Naive thymus-derived CD8-positive, alpha-beta T cell (primary cell): ENCODE measurements around the gene TCF7L1. TPM values are rescaled to one million over a fixed set of nuclear protein-coding genes. Genes with fewer than 3 reads are reported as not detected.
A peak's percentile ranks its signal among the peaks of the same experiment; 100 is the strongest.
"Not testable (repeated sequence)": the region's sequence is repeated elsewhere in the genome, so short reads cannot be mapped to it uniquely, and the experiment has no call there.

Source experiments
- ATAC-seq, 2 donors: fragments of 150-1000 bp; cut with Tn5 transposase in 1 of 2; sonication (Bioruptor Pico), chemical (Tn5 transposase) in 1 of 2; 1 replicate in 1 of 2; 2 replicates in 1 of 2; pipeline ENCODE4 v1.10.0; 2021; ENCODE audit warnings: mild to moderate bottlenecking in 2 of 2, moderate library complexity in 2 of 2
- POLR2A ChIA-PET: fragments of 350-600 bp; sonication (Branson Sonifier 250); formaldehyde crosslinking; loops from one replicate; lab custom pipeline; 2021; ENCODE audit warnings: antibody characterized with exemption; lab: Charles Lee
- DNase-seq, 10 donors: peaks; one replicate each; pipeline versions ENCODE4 v3.0.0 to v3.0.0-alpha.2; 2020 to 2022
- H3K27ac Mint-ChIP-seq, 10 donors: one replicate each; pipeline ENCODE4 v1.8.0; 2020 to 2022; ENCODE audit warnings: mild to moderate bottlenecking in 10 of 10, mixed read lengths in 10 of 10, moderate library complexity in 4 of 10, inconsistent platforms in 1 of 10
- H3K27me3 Mint-ChIP-seq, 5 donors: one replicate each; pipeline ENCODE4 v1.8.0; 2021 to 2022; ENCODE audit warnings: mixed read lengths in 5 of 5
- H3K36me3 Mint-ChIP-seq, 3 donors: one replicate each; pipeline ENCODE4 v1.8.0; 2020 to 2022; ENCODE audit warnings: mixed read lengths in 3 of 3, mild to moderate bottlenecking in 2 of 3, inconsistent platforms in 1 of 3
- H3K4me1 Mint-ChIP-seq, 4 donors: one replicate each; pipeline ENCODE4 v1.8.0; 2021 to 2022; ENCODE audit warnings: mixed read lengths in 4 of 4
- H3K4me3 Mint-ChIP-seq, 10 donors: one replicate each; pipeline ENCODE4 v1.8.0; 2020 to 2022; ENCODE audit warnings: mild to moderate bottlenecking in 10 of 10, mixed read lengths in 10 of 10, moderate library complexity in 6 of 10, inconsistent platforms in 1 of 10
- H3K9me3 Mint-ChIP-seq, 9 donors: one replicate each; pipeline ENCODE4 v1.8.0; 2020 to 2022; ENCODE audit warnings: mixed read lengths in 9 of 9, mild to moderate bottlenecking in 3 of 9, inconsistent platforms in 1 of 9, moderate library complexity in 1 of 9
- polyA plus RNA-seq, 3 donors: library from polyadenylated mRNA; unstranded; fragments of 300-500 nt; fragmentation: Illumina TruSeq; gene quantifications; one replicate each; pipeline ENCODE4 v1.2.3, GENCODE V29; 2021
- total RNA-seq, 8 experiments: library from RNA in 2 of 8; stranded (reverse) in 2 of 8; gene quantifications; one replicate each; pipeline ENCODE4 v1.2.3 and lab custom pipeline; 2021 to 2026

The TCF7L1 gene
- total and polyA plus RNA-seq, 5 experiments from 2014 or later, result 0.08 to 0.09 TPM; not detected in 3

DNA sequence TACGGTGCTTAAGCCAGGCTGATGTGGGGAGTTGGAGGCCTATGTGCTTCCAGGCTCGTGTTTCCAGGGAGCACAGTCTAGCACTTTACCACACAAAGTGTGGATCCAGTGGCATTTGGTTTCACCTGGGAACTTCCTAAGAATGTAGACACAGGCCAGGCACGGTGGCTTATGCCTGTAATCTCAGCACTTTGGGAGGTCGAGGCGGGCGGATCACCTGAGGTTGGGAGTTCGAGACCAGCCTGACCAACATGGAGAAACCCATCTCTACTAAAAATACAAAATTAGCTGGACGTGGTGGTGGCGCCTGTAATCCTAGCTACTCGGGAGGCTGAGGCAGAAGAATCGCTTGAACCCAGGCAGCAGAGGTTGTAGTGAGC lies 190.8 kb downstream of the TCF7L1 start:
- H3K27ac Mint-ChIP-seq, result peak overlapping the region; percentile 19 to 100 (median 79)
- not testable (repeated sequence) for DNase-seq, H3K27me3 Mint-ChIP-seq, H3K9me3 Mint-ChIP-seq, ATAC-seq
- peaks cover 56 to 89% (median 78%) of the 10 kb centered on the region in 4 donors for H3K4me1 Mint-ChIP-seq
- H3K4me3 Mint-ChIP-seq, result peak overlapping the region; percentile 74 to 100 (median 99)
- POLR2A ChIA-PET, result interaction anchor here (0.5 to 5.6 kb wide), 7 partner anchors 10 to 873 kb away, joined by 3 to 77 read pairs (median 4); partner anchors contain the start of genes ELMOD3, MAT2A and RETSAT
- H3K36me3 Mint-ChIP-seq, result peaks cover 40 to 85% (median 55%) of the 10 kb centered on the region in 3 donors

DNA sequence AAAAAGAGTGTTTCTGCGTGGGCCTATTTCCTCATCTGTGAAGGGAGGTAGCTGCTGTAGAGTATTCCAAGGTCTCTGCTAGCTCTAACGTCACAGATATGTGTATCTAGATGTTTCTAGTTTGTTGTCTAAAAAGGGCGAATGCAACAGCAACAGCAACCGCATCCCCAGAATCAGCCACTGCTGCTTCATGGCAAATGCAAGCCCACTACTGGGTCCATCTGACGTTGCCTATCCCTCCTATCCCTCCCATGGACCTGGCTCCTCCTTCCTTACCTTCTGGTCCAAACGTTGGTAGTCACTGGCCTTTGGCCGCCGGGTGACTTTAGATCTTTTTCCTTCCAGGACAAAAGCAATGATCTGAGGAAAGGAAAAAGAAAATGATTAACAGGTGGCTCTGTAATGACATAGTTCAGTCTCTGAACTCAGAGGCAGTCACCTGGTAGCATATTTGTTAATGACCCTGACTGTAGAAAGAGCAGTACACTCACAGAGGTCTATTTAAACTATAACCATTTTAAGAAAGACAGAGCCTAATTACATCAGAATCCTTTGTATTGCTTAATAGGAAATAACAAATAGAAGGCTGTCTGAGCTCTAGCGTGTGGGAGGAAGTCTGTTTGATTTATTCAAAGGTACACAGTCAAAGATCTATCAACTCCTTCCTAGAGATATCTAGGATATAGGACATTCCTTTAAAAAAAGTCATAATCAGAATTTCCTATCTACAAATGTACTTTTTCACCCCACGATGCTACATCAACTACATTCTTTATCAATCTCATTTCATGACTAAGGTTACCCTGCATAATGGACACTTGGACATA lies 191.7 kb downstream of the TCF7L1 start:
- no peak for ATAC-seq
- Mint-ChIP-seq H3K4me1 (peaks cover 50 to 85% (median 74%) of the 10 kb centered on the region in 4 donors), H3K9me3 (no peaks in the 10 kb centered on the region), H3K27ac (peak overlapping the region; percentile 71 to 100 (median 98)), H3K36me3 (peaks cover 40 to 76% (median 55%) of the 10 kb centered on the region in 3 donors), H3K27me3 (no peaks in the 10 kb centered on the region), H3K4me3 (peak overlapping the region; percentile 96 to 100 (median 99))
- DNase-seq, result peak in 2 of 10 donors; percentile 12 to 26
- POLR2A ChIA-PET, result interaction anchor here (0.6 to 5.6 kb wide), 8 partner anchors 11 to 665 kb away, joined by 3 to 77 read pairs (median 3); partner anchors contain the start of genes ELMOD3, MAT2A and RETSAT

DNA sequence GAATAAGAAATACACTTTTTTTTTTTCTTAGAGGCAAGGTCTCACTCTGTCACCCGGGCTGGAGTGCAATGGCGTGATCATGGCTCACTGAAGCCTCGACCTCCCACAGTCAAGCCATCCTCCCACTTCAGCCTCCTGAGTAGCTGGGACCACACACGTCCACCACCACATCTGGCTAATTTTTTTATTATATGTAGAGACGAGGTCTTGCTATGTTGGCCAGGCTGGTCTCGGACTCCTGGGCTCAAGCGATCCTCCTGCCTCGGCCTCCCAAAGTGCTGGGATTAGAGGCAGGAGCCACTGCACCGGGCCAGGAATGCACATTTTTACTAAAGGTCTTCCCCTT lies 192.2 kb downstream of the TCF7L1 start:
- Mint-ChIP-seq H3K27me3 (no peaks in the 10 kb centered on the region), H3K36me3 (peaks cover 40 to 70% (median 53%) of the 10 kb centered on the region in 3 donors), H3K4me1 (peaks cover 45 to 79% (median 68%) of the 10 kb centered on the region in 4 donors), H3K9me3 (no peaks in the 10 kb centered on the region), H3K4me3 (peak overlapping the region; percentile 96 to 100 (median 99)), H3K27ac (peak overlapping the region; percentile 71 to 100 (median 98))
- POLR2A ChIA-PET, result interaction anchor here (1.3 to 5.6 kb wide), 4 partner anchors 12 to 112 kb away, joined by 3 to 77 read pairs (median 19); no protein-coding TSS in a partner anchor
- DNase-seq (no peak), ATAC-seq (no peak)

DNA sequence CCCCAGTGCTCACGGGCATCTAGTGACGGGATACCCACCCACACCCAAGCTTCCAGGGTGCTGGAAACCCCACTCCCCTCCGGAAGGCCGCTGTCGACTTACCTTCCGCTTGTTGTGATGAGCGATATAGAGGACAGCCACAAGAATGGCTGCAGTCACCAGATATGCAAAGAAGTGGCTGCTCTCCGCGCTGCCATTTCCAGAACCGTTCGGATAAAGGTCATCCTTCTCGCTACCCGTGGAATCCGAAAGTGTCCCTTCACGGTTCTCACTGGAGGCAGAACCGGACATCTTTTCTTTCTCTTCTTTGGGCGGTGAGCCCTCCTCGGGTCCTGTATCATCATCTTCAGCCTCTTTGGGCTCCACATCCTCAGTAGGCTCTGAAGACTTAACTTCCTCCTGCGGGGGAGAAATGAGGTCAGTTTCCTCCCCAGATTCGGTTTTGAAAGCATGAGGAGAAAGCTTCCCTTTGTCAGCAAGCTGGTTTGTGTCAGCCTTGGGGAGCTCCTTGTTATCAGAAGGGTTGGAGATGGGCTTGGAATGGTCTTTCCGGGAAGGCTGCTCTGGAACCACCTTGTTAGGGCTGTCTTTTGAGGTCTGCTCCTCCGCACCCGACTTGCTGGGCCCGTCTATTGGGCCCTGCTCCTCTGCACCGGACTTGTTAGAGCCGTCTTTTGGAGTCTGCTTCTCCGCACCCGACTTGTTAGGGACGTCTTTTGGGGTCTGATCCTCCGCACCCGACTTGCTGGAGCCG lies 193.4 kb downstream of the TCF7L1 start:
- ATAC-seq, result peak; percentile 14 to 18
- peak overlapping the region; percentile 97 to 100 (median 100) for H3K27ac Mint-ChIP-seq
- peak; percentile 17 to 70 (median 39) for DNase-seq
- POLR2A ChIA-PET, result interaction anchor here (0.7 to 5.6 kb wide), 36 partner anchors 8 to 1115 kb away, joined by 3 to 122 read pairs (median 7); partner anchors contain the start of genes C2orf68, ELMOD3, GGCX and IMMT
- peaks cover 31 to 59% (median 47%) of the 10 kb centered on the region in 3 donors for H3K36me3 Mint-ChIP-seq
- H3K4me1 Mint-ChIP-seq, result peaks cover 35 to 68% (median 56%) of the 10 kb centered on the region in 4 donors
- no peaks in the 10 kb centered on the region for H3K27me3 Mint-ChIP-seq
- H3K9me3 Mint-ChIP-seq, result no peaks in the 10 kb centered on the region
- H3K4me3 Mint-ChIP-seq, result peak overlapping the region; percentile 96 to 100 (median 99)

DNA sequence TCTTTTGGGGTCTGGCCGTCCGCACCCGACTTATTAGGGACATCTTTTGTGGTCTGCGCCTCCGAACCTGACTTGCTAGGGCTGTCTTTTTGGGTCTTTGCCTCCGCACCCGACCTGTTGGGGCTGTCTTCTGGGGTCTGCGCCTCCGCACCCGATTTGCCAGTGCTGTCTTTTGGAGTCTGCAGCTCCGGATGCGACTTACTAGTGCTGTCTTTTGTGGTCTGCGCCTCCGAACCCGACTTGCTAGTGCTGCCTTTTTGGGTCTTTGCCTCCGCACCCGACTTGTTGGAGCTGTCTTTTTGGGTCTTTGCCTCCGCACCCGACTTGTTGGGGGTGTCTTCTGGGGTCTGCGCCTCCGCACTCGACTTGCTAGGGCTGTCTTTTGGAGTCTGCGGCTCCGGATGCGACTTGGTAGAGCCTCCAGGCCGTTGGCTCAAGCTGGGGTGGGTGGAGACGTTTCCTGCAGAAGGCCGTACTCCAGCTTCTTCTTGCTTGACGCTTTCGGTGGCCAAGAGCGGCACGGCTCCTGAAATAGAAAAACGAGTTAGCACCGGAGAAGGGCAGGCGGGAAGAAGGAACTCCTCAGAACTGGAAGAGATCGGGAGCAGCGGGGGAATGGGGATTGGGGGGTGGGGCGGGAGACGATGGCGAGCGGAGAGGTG lies 194.1 kb downstream of the TCF7L1 start:
- peaks cover 31 to 52% (median 43%) of the 10 kb centered on the region in 3 donors for H3K36me3 Mint-ChIP-seq

DNA sequence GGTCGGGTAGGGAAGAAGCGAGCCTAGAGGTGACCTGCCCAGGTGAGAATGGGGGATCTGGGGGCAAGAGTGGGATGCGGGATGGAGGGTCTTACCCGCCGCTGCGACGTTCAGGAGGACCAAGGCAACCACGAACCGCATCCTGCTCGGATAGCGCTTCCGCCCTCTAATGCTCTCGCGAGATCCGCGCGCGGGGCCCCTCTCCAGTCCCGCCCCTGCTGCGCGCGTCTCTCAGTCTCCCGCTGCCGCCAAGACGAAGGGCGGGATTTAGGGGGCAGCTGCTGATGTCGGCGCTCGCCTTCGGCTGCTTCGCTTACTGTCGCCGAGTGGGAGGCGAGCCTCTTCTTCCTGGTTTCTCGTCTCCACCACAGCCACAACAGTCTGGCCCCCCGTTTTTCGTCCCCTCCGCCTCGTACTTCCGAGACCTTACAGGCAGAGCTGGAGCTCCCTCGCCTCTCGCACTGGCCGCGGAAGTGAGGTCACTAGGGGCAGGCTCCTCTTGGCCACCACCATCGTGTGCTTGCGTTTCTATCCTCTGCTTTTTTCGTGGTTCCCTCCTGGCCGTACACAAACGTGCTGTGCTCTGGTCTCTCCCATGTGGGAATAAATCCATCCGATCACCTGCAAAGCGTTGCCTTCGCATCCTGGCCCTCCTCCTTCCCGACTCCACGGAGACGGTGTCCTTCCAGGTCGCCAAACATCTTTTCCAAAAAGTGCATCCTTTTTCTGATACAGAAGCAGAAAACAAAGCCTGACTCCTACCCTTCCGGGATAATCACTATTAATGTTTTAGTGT lies 194.8 kb downstream of the TCF7L1 start, which contains the start of gene TGOLN2:
TSS of gene TGOLN2 (minus strand) at position 168 of the 796 bp plus-strand sequence. CDS start at position 141, 27 bp downstream.
- ATAC-seq, result peak; percentile 83 to 87
- peaks cover 27 to 53% (median 42%) of the 10 kb centered on the region in 4 donors for H3K4me1 Mint-ChIP-seq

More for the DNA sequence above, 194.1 kb downstream of the TCF7L1 start:
- Mint-ChIP-seq H3K9me3 (no peaks in the 10 kb centered on the region), H3K4me3 (peak overlapping the region; percentile 96 to 100 (median 99)), H3K27ac (peak overlapping the region; percentile 97 to 100 (median 100)), H3K27me3 (no peaks in the 10 kb centered on the region), H3K4me1 (peaks cover 32 to 61% (median 49%) of the 10 kb centered on the region in 4 donors)
- peak; percentile 43 to 86 (median 70) for DNase-seq
- peak; percentile 50 to 54 for ATAC-seq
- POLR2A ChIA-PET, result interaction anchor here (0.6 to 5.6 kb wide), 43 partner anchors 9 to 1505 kb away, joined by 3 to 122 read pairs (median 6); partner anchors contain the start of genes C2orf68, ELMOD3, GGCX and IMMT

DNA sequence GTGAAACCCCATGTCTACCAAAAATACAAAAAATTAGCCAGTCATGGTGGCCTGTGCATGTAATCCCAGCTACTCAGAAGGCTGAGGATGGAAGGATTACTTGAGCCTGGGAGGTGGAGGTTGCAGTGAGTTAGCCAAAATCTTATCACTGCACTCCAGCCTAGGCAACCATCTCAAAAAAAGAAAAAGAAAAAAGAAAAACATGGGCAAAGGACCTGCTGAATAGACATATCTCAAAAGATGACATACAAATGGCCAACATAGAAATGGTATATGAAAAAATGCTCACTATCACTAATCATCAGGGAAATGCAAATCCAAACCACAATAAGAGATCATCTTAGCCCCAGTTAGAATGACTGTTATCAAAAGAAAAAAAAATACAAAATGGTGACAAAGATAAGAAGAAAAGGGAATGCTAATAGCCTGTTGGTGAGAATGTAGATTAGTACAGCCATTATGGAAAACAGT lies 196.0 kb downstream of the TCF7L1 start:
- H3K9me3 Mint-ChIP-seq, result no peaks in the 10 kb centered on the region
- H3K36me3 Mint-ChIP-seq, result peaks cover 27 to 32% (median 30%) of the 10 kb centered on the region in 3 donors
- H3K4me1 Mint-ChIP-seq, result peaks cover 21 to 42% (median 30%) of the 10 kb centered on the region in 4 donors
- H3K27me3 Mint-ChIP-seq, result no peaks in the 10 kb centered on the region
- POLR2A ChIA-PET, result interaction anchor here (0.6 to 3.8 kb wide), 3 partner anchors 11 to 1468 kb away, joined by 3 to 122 read pairs (median 37); partner anchors contain the start of genes ELMOD3 and RETSAT
- DNase-seq, result no peak
- H3K4me3 Mint-ChIP-seq, result peak overlapping the region; percentile 0 to 98 (median 32)
- H3K27ac Mint-ChIP-seq, result peak overlapping the region in 9 of 10 donors; percentile 4 to 100 (median 73)
- ATAC-seq, result no peak

More for the DNA sequence above, 194.8 kb downstream of the TCF7L1 start, which contains the start of gene TGOLN2:
- DNase-seq, result peak; percentile 89 to 96 (median 94)
- H3K36me3 Mint-ChIP-seq, result peaks cover 31 to 44% (median 40%) of the 10 kb centered on the region in 3 donors
- no peaks in the 10 kb centered on the region for H3K27me3 Mint-ChIP-seq
- POLR2A ChIA-PET, result interaction anchor here (0.6 to 5.6 kb wide), 39 partner anchors 9 to 1504 kb away, joined by 3 to 122 read pairs (median 6); partner anchors contain the start of genes ELMOD3, GGCX, IMMT and KCMF1
- peak within 1 kb of the TSS; percentile 97 to 100 (median 100) for H3K27ac Mint-ChIP-seq
- H3K9me3 Mint-ChIP-seq, result no peaks in the 10 kb centered on the region
- peak within 1 kb of the TSS; percentile 96 to 100 (median 99) for H3K4me3 Mint-ChIP-seq

DNA sequence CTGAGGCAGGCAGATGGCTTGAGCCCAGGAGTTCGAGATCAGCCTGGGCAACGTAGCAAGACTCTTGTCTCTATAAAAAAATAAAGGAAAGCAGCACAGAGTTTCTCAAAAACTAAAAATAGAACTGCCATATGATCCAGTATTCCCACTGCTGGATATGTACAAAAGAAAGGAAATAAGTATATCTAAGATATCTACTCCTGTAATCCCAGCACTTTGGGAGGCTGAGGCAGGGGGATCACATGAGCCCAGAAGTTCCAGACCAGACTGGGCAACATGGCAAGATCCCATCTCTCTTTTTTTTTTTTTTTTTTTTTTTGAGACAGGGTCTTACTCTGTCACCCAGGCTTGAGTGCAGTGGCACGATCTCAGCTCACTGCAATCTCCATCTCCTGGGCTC lies 196.5 kb downstream of the TCF7L1 start:
- H3K9me3 Mint-ChIP-seq, result not testable (repeated sequence)
- POLR2A ChIA-PET, result interaction anchor here (0.7 to 3.8 kb wide), 3 partner anchors 11 to 22 kb away, joined by 4 to 122 read pairs (median 37); partner anchors contain the start of genes ELMOD3 and RETSAT

DNA sequence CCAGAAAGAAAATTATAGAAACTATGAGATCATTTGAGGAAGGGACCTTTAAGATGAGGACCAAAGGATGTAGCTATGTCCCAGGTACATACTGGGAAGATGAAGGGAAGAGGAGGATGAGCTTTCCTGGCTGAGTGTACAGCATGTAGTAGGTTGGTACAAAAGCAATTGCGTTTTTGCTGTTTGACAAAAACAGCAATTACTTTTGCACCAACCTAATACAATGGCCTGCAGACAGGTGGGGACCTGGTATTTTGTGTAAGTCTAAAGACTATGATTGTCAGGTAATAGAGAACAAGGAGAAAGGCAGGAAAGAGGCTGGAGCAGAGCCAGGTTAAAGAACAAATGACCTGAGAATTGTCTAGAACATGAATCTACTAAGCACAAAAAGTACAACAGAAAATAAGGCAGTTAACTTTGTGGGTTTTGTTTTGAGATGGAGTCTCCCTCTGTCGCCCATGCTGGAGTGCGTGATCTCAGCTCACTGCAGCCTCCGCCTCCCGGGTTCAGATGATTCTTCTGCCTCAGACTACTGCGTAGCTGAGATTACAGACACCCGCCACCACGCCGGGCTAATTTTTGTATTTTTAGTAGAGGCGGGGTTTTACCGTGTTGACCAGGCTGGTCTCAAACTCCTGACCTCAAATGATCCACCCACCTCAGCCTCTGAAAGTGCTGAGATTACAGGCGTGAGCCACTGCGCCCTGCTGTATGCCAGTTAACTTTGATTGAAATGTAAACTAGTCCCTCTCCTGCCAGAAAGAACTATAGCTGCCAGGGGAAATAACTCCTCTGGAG lies 197.8 kb downstream of the TCF7L1 start:
- H3K4me3 Mint-ChIP-seq, result no peak overlapping the region
- ATAC-seq, result no peak
- peaks cover 14 to 20% (median 15%) of the 10 kb centered on the region in 3 donors for H3K36me3 Mint-ChIP-seq
- POLR2A ChIA-PET, result interaction anchor here (0.6 to 4.3 kb wide), 3 partner anchors 23 to 87 kb away, joined by 3 to 13 read pairs (median 4); partner anchors contain the start of genes ELMOD3 and RETSAT
- H3K4me1 Mint-ChIP-seq, result peaks cover 7 to 23% (median 17%) of the 10 kb centered on the region in 4 donors
- H3K9me3 Mint-ChIP-seq, result no peaks in the 10 kb centered on the region
- DNase-seq, result no peak
- no peak overlapping the region for H3K27ac Mint-ChIP-seq
- H3K27me3 Mint-ChIP-seq, result no peaks in the 10 kb centered on the region

More for the DNA sequence above, 196.5 kb downstream of the TCF7L1 start:
- Mint-ChIP-seq H3K27ac (peak overlapping the region in 8 of 10 donors; percentile 4 to 97 (median 69)), H3K4me1 (peaks cover 17 to 37% (median 26%) of the 10 kb centered on the region in 4 donors), H3K4me3 (peak overlapping the region in 8 of 10 donors; percentile 0 to 98 (median 6)), H3K36me3 (peaks cover 25 to 27% (median 25%) of the 10 kb centered on the region in 3 donors)
- H3K27me3 Mint-ChIP-seq, ATAC-seq, DNase-seq: not testable (repeated sequence)
